IMR-90 (cell line): Measurements from ENCODE around the gene MYADML2.

Experiments used
- CEBPB ChIP-seq: IDR thresholded peaks from 2 replicates; pipeline ENCODE4 v1.6.1; 2012; ENCODE audit warnings: low read depth, low read length, improper control_type of control experiment
- CTCF ChIP-seq: conservative IDR thresholded peaks from 2 replicates; pipeline ENCODE4 v1.5.1; 2012; ENCODE audit warnings: mild to moderate bottlenecking, low read depth, low read length, improper control_type of control experiment
- ELK1 ChIP-seq: fragments of 150-350 bp; IDR thresholded peaks from 2 replicates; pipeline ENCODE4 v1.6.1; 2016; ENCODE audit warnings: low read depth, mild to moderate bottlenecking, low read length, moderate library complexity, borderline replicate concordance
- FOS ChIP-seq: fragments of 150-350 bp; IDR thresholded peaks from 2 replicates; pipeline ENCODE4 v1.6.1; 2016; ENCODE audit warnings: low read depth, low read length
- MAFK ChIP-seq: IDR thresholded peaks from 2 replicates; pipeline ENCODE4 v1.6.1; 2012; ENCODE audit warnings: low read depth, low read length, improper control_type of control experiment
- MAZ ChIP-seq: IDR thresholded peaks from 2 replicates; pipeline ENCODE4 v1.6.1; 2012; ENCODE audit warnings: low read depth, mild to moderate bottlenecking, low read length, improper control_type of control experiment, moderate library complexity, borderline replicate concordance
- MXI1 ChIP-seq: IDR thresholded peaks from 2 replicates; pipeline ENCODE4 v1.6.1; 2012; ENCODE audit warnings: low read depth, mild to moderate bottlenecking, low read length, moderate library complexity, borderline replicate concordance
- POLR2A ChIP-seq: IDR thresholded peaks from 2 replicates; pipeline ENCODE4 v1.6.1; 2012; ENCODE audit warnings: mild to moderate bottlenecking, low read depth, low read length
- RAD21 ChIP-seq: IDR thresholded peaks from 2 replicates; pipeline ENCODE4 v1.6.1; 2012; ENCODE audit warnings: low read length, improper control_type of control experiment
- RCOR1 ChIP-seq: IDR thresholded peaks from 2 replicates; pipeline ENCODE4 v1.6.1; 2012; ENCODE audit warnings: mild to moderate bottlenecking, low read length, improper control_type of control experiment; ENCODE audit not compliant: insufficient replicate concordance
- SMC3 ChIP-seq: fragments of 150-350 bp; IDR thresholded peaks from 2 replicates; pipeline ENCODE4 v1.6.1; 2016; ENCODE audit warnings: low read depth, mild to moderate bottlenecking, antibody characterized with exemption, low read length, moderate library complexity
- USF2 ChIP-seq: fragments of 150-350 bp; IDR thresholded peaks from 2 replicates; pipeline ENCODE4 v1.6.1; 2017; ENCODE audit warnings: mild to moderate bottlenecking, antibody characterized with exemption, low read length, low read depth

GRCh38 chr17:81983011-81983638, 36.1 kb upstream of the MYADML2 start:
- TF ChIP-seq POLR2A, result no peak
- no peak for TF ChIP-seq USF2
- no peak for TF ChIP-seq CTCF
- no peak for TF ChIP-seq MAZ
- no peak for TF ChIP-seq MXI1
- TF ChIP-seq ELK1, result no peak
- TF ChIP-seq RAD21, result no peak
- TF ChIP-seq MAFK, result no peak
- no peak for TF ChIP-seq CEBPB
- TF ChIP-seq FOS, result no peak
- TF ChIP-seq SMC3, result no peak
- TF ChIP-seq RCOR1, result no peak
